ENCODE data around the gene TTLL10. TPM values are rescaled to one million over a fixed set of nuclear protein-coding genes. Genes with fewer than 3 reads are reported as not detected.

TTLL10 gene
- total RNA-seq, 1 experiment from 2014 or later = 4.0 TPM

DNA sequence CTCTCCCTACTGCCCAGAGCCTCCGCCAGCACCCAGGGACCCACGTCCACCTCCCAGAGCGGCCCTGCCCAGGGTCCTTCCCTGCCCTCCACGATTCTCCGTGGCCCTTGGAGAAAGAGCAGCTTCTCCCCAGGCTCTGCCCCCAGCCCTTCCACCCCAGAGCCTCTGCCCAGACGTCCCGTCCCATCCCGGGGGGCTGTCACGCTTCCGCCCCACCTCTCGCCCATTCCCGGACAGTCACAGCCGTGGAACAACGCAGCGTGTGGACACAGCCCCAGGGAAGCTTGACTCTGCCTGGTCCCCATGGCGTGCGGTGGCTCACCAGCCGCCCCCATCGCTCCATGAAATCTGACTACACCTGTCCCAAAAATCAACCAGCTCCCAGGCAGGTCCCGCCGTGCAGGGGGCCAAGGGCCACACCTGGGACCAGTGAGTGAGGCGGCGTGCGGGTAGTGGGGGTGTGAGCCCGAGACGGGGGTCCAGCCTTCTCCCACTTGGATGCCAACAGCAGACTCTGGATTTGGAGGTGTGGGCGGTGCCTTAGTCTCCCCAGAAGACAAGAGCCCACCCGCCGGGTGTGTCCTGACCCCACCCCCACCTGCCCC is 12.5 kb upstream of the TTLL10 start:
- BruUV-seq (replicated peaks) = no TSS peak
- TF ChIP-seq, protein P1, sequence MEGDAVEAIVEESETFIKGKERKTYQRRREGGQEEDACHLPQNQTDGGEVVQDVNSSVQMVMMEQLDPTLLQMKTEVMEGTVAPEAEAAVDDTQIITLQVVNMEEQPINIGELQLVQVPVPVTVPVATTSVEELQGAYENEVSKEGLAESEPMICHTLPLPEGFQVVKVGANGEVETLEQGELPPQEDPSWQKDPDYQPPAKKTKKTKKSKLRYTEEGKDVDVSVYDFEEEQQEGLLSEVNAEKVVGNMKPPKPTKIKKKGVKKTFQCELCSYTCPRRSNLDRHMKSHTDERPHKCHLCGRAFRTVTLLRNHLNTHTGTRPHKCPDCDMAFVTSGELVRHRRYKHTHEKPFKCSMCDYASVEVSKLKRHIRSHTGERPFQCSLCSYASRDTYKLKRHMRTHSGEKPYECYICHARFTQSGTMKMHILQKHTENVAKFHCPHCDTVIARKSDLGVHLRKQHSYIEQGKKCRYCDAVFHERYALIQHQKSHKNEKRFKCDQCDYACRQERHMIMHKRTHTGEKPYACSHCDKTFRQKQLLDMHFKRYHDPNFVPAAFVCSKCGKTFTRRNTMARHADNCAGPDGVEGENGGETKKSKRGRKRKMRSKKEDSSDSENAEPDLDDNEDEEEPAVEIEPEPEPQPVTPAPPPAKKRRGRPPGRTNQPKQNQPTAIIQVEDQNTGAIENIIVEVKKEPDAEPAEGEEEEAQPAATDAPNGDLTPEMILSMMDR (conservative IDR thresholded peaks at IDR 0.05) = no peak
- TF ChIP-seq EZH2 (IDR thresholded peaks at IDR 0.05; ENCODE audit: low read depth) = no peak
- Histone ChIP-seq H3K27ac (no peak overlapping the region), H3F3A (ENCODE audit: insufficient read depth, low read depth) (peaks cover 33% of the 10 kb centered on the region; the same call in 1 of the 2 replicates), H3K4me1 (replicated peaks; ENCODE audit: insufficient read depth) (peaks cover 27% of the 10 kb centered on the region), H3K27me3 (ENCODE audit: insufficient read depth, low read depth) (no peaks in the 10 kb centered on the region), H3K9me3 (ENCODE audit: insufficient read depth, low read depth) (no peaks in the 10 kb centered on the region), H2AFZ (no peak overlapping the region), H3K4me3 (no peak overlapping the region), H4K20me1 (ENCODE audit: insufficient read depth) (peaks cover 13% of the 10 kb centered on the region), H3K4me2 (no peak overlapping the region), H3K36me3 (ENCODE audit: low read depth) (no peaks in the 10 kb centered on the region), H3K9me2 (ENCODE audit: insufficient read depth) (no peaks in the 10 kb centered on the region), H3K79me2 (ENCODE audit: low read depth) (peaks cover 34% of the 10 kb centered on the region)
- ChIA-PET POLR2A (ENCODE audit: unreplicated experiment) (no interaction called here), CTCF (no interaction called here)
- intact Hi-C loops (cut with micrococcal nuclease; ENCODE audit: unreplicated experiment) = loop anchor here (5.0 kb wide), 1 partner anchor 46 kb away; the partner anchor contains the start of gene TNFRSF18
- no peak for DNase-seq

- H3K36me3 ChIP-seq (ENCODE audit: low read depth) = no peaks in the 10 kb centered on the region
- no peaks in the 10 kb centered on the region for H3K9me3 ChIP-seq (ENCODE audit: insufficient read depth, low read depth)
- H3K79me2 ChIP-seq (ENCODE audit: low read depth) = peaks cover 38% of the 10 kb centered on the region
- intact Hi-C loops (cut with micrococcal nuclease; ENCODE audit: unreplicated experiment) = loop anchor here (1.0 to 5.0 kb wide), 3 partner anchors 37 to 70 kb away; partner anchors contain the start of gene TNFRSF18
- no TSS peak for BruUV-seq (replicated peaks)
- peaks cover 33% of the 10 kb centered on the region; the same call in 1 of the 2 replicates for H3F3A ChIP-seq (ENCODE audit: insufficient read depth, low read depth)
- POLR2A ChIA-PET (ENCODE audit: unreplicated experiment) = no interaction called here
- no peaks in the 10 kb centered on the region for H3K9me2 ChIP-seq (ENCODE audit: insufficient read depth)
- H3K4me2 ChIP-seq = peak overlapping the region; percentile 99
- TF ChIP-seq EZH2 (IDR thresholded peaks at IDR 0.05; ENCODE audit: low read depth) = no peak
- TF ChIP-seq, protein P1 (conservative IDR thresholded peaks at IDR 0.05) = no peak
- no peak overlapping the region for H2AFZ ChIP-seq
- peaks cover 28% of the 10 kb centered on the region for H3K4me1 ChIP-seq (replicated peaks; ENCODE audit: insufficient read depth)
- no peak overlapping the region for H3K4me3 ChIP-seq
- DNase-seq = no peak
- peaks cover 14% of the 10 kb centered on the region for H4K20me1 ChIP-seq (ENCODE audit: insufficient read depth)
- CTCF ChIA-PET = no interaction called here
- H3K27me3 ChIP-seq (ENCODE audit: insufficient read depth, low read depth) = no peaks in the 10 kb centered on the region
- no peak overlapping the region for H3K27ac ChIP-seq
These were observed 12.0 kb upstream of the TTLL10 start for GRCh38 chr1:1161683-1162079.

- Histone ChIP-seq H3K9me2 (ENCODE audit: insufficient read depth) (no peaks in the 10 kb centered on the region), H3K36me3 (ENCODE audit: low read depth) (no peaks in the 10 kb centered on the region), H3K27me3 (ENCODE audit: insufficient read depth, low read depth) (no peaks in the 10 kb centered on the region), H2AFZ (peak overlapping the region; percentile 69), H3K79me2 (ENCODE audit: low read depth) (peaks cover 50% of the 10 kb centered on the region), H3K27ac (peak overlapping the region; percentile 84), H3K9me3 (ENCODE audit: insufficient read depth, low read depth) (no peaks in the 10 kb centered on the region), H3K4me3 (peak overlapping the region; percentile 99), H3K4me2 (peak overlapping the region; percentile 99), H3K4me1 (replicated peaks; ENCODE audit: insufficient read depth) (peaks cover 28% of the 10 kb centered on the region), H3F3A (ENCODE audit: insufficient read depth, low read depth) (peaks cover 30% of the 10 kb centered on the region; the same call in 1 of the 2 replicates), H4K20me1 (ENCODE audit: insufficient read depth) (peaks cover 23% of the 10 kb centered on the region)
- CTCF ChIA-PET = interaction anchor here (0.6 kb wide), 1 partner anchor 343 kb away, joined by 5 read pairs; no protein-coding TSS in a partner anchor
- no TSS peak for BruUV-seq (replicated peaks)
- intact Hi-C loops (cut with micrococcal nuclease; ENCODE audit: unreplicated experiment) = loop anchor here (1.0 to 5.0 kb wide), 4 partner anchors 38 to 102 kb away; partner anchors contain the start of gene TNFRSF18
- DNase-seq = peak; percentile 89 to 97
- POLR2A ChIA-PET (ENCODE audit: unreplicated experiment) = interaction anchor here (0.5 to 0.8 kb wide), 7 partner anchors 11 to 276 kb away, joined by 3 to 12 read pairs (median 4); no protein-coding TSS in a partner anchor
- TF ChIP-seq, protein P1 (conservative IDR thresholded peaks at IDR 0.05) = no peak
- TF ChIP-seq EZH2 (IDR thresholded peaks at IDR 0.05; ENCODE audit: low read depth) = no peak
These were observed 10.8 kb upstream of the TTLL10 start for GRCh38 chr1:1162597-1163537.

Data from PC-9 (cell line).